ENCODE measurements around the gene ZNF584. TPM values are rescaled to one million over a fixed set of nuclear protein-coding genes. Genes with fewer than 3 reads are reported as not detected.

ZNF584 gene
- total RNA-seq, 1 donor from 2014 or later = 5.8 TPM

GRCh38 chr19:58385313-58385890 is 23.0 kb upstream of the ZNF584 start:
- DNase-seq (ENCODE audit: low spot score) (no peak), ATAC-seq (no peak)

DNA sequence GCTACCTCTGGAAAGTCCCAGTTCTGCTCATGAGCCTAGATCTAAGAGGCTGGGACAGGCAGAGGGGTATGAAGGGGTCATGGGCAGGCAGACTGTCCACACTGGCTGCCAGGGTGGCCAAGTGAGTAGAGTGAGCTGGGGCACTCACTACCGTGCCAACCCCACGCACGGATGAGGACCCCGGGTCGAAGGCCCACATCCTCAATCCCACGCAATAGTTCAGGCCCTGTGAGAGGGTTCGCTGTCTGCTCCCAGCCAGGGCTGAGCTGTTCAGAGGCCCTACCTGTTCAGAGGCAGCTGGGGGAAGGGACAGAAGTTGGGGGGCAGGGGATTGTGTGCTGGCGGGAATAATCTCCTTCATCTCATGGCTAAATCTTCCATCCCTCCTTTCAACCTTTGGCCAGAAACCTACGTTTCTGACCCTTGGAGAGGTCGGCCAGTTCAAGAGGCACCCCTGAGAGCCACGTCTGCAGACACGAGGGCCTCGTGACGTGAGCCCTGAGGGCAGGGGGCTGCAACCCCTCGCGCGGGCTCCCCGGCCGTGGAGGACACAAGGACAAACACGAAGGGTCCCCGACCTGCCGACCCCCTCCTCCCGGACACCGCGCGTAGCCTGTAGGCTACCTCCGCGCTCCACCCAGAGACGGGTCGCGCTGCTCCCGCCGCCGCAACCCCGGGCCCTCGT is 22.4 kb upstream of the ZNF584 start:
- ATAC-seq = peak; percentile 15
- DNase-seq (ENCODE audit: low spot score) = no peak

DNA sequence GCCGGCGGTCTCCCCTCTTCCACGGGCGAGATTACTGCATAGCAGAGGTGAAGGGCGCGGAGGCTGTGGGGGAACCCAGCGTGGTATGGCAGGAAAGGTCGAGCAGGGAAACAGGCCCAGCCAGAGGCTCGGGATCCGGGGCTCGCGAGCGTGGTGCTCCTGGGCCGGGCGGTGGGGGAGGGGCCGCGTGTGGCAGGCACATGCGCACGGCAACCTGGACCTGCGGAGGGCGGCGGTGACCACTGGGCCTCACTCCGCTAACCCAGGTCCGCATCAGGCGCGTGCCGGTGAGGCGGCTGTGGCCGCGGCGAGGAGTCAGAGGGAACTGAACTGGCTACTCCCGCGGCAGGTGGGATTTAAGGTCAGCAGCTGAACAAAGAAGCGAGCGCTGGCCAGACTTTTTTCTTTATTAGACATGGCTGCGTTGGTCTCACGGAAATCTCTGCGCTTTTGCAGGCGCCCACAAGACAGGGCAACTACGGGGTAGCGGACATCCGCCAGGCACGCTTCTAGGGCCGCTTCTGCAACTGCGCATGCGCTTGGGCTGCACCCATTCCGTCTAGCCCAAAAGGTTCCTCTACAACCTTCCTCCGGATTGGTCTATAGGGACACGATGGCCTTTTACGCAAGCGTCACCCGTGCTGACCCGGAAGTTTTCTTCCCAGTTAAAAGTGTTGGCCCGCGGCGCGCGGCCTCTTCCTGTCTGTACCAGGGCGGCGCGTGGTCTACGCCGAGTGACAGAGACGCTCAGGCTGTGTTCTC is 21.7 kb upstream of the ZNF584 start, which contains the start of gene RPS5:
Gene RPS5 (plus strand): TSS at position 694 of the 762 bp plus-strand sequence. CDS start 869 bp downstream, outside the sequence.
- peak; percentile 96 for DNase-seq (ENCODE audit: low spot score)
- ATAC-seq = peak; percentile 90

DNA sequence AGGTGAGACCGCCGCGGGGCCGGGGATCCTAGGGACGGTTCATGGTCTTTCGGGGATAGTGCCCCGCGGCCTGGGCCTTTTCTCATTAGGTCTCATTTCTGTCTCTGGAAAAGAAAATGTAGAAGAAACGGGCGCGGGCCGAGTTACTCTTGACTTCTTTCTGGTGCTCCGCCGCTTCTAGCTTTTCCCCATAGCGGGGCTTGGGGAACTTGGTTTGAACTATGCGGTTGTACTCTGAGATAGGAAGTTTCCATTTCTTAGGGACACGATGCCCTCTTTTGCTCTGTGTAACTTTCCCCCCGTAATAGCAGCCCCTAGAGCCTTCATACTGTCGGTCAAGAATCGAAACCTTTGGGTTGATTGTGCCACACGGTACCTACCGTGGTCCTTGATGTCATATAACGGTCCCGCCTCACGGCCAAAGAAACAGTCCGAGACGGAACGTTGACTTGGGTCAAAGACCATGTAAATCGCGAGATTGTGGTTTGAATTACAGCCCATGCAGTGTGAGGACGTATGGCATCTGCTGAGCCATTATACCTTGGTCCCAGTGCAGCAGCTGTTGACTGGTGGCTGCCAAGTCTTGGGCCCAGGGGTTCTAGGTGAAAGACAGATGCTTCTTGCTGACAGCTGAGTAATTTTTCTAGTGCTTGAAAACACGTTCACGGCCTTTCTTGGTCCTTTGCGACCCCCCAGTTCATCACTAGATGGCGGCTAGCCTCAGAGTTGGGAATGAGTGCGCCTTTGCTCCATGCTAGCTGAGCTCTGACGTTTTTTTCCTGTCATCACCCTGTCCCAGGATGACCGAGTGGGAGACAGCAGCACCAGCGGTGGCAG is 20.9 kb upstream of the ZNF584 start:
- no peak for DNase-seq (ENCODE audit: low spot score)
- ATAC-seq = no peak

DNA sequence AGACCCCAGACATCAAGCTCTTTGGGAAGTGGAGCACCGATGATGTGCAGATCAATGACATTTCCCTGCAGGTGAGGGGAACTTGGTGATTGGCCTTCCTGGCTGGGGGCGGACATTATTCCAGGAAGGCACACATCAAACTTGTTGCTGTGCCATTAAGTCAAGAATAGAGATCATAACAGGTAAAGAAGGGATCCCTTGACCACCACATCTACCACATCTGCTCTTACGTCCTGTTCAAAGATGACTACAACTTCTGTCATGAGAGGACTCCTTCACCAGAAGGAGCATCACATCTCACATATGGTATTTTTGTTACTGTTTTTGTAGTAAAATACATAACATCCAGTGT is 20.3 kb upstream of the ZNF584 start:
- ATAC-seq = no peak
- DNase-seq (ENCODE audit: low spot score) = no peak

- ATAC-seq (no peak), DNase-seq (ENCODE audit: low spot score) (no peak)
These were observed 15.3 kb upstream of the ZNF584 start for GRCh38 chr19:58392945-58393724.

GRCh38 chr19:58393725-58394033 is 14.8 kb upstream of the ZNF584 start:
- ATAC-seq (no peak), DNase-seq (ENCODE audit: low spot score) (no peak)

- peak; percentile 5 for ATAC-seq
- DNase-seq (ENCODE audit: low spot score) = no peak
These were observed 13.6 kb upstream of the ZNF584 start for GRCh38 chr19:58394821-58395219.

GRCh38 chr19:58395220-58395978 is 13.1 kb upstream of the ZNF584 start, which contains the start of gene RNF225:
RNF225 (plus strand) TSS chr19:58395656; CDS start chr19:58396090, 434 bp downstream.
- peak; percentile 54 for ATAC-seq
- DNase-seq (ENCODE audit: low spot score) = no peak

DNA sequence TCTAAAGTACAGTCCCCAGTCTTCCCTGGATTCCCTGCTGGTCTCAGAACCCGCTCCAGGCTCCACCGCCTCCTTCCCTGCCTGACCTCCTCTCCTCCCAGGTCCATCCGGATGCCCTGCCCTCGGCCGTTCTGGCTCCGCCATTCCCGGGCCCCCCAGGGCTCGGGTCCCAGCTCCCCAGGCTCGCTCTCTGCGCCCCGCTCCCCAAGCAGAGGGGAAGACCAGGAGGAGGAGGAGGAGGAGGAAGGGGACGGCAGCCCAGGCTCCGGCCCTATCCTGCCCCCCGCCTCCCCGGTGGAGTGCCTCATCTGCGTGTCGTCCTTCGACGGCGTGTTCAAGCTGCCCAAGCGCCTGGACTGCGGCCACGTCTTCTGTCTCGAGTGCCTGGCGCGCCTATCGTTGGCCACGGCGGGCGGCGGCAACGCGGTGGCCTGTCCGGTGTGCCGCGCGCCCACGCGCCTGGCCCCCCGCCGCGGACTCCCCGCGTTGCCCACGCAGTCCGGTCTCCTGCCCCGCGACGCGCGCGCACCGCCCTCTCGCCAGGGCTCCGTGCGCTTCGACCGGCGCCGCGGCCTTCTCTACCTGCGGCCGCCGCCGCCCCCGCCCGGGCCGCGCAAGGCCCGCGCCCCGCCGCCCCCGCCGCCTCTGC is 12.3 kb upstream of the ZNF584 start:
- no peak for DNase-seq (ENCODE audit: low spot score)
- peak; percentile 7 for ATAC-seq

DNA sequence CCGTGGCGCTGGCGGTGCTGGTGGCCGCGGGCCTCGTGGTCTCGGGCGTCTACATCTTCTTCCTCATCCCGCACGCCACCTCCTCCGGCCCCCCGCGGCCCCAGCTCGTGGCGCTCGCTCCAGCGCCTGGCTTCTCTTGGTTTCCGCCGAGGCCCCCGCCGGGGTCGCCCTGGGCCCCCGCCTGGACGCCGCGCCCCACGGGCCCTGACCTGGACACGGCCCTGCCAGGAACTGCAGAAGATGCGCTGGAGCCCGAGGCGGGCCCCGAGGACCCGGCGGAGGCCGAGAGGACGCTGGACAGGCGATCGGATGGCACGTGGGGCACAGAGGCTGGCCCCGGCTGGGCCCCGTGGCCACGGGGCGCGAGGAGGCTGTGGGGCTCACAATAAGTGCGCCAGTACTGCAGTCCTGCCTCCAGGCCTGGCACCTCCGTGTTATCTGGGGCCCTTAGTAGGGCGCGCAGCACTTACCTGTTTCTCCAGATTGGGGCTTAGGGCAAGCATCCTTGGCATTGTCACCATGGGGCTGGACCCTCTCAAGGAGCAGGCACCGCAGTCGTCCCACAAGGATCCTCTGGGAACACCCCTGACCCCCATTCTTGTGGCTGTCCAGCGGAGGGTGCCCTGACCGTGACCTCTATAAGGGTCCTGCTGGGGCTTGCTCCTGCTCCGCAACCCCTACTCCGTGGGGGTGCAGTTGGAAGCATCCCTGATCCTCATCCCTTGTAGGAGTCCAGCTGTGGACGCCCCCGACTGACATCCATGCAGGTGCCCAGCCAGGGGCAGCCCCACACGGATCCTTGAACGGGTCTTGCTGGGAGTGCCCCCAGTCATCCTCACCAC is 11.5 kb upstream of the ZNF584 start:
- ATAC-seq = no peak

GRCh38 chr19:58397533-58398037 is 10.9 kb upstream of the ZNF584 start:
- no peak for ATAC-seq
- DNase-seq (ENCODE audit: low spot score) = no peak

More for the DNA sequence above, 11.5 kb upstream of the ZNF584 start:
- no peak for DNase-seq (ENCODE audit: low spot score)

DNA sequence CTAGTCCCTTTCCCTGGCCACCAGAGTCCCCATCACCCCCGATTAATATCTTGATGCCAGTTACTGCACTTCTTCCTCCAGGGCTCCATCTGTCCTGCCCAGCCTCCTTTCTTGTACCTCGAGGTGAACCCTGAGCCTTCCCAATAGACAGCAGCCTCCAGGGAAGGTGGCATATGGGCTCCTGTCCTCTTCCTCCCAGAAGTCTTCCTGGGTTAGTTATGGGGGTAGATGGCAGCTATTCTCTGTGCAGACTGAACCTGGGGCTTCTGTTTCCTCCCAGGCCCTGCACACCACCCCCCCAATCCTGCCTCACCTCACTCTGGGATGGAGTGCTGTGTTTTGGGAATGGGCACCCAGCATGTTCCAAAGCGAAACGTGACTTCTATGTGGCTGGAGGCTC is 10.4 kb upstream of the ZNF584 start:
- no peak for DNase-seq (ENCODE audit: low spot score)
- ATAC-seq = no peak

DNA sequence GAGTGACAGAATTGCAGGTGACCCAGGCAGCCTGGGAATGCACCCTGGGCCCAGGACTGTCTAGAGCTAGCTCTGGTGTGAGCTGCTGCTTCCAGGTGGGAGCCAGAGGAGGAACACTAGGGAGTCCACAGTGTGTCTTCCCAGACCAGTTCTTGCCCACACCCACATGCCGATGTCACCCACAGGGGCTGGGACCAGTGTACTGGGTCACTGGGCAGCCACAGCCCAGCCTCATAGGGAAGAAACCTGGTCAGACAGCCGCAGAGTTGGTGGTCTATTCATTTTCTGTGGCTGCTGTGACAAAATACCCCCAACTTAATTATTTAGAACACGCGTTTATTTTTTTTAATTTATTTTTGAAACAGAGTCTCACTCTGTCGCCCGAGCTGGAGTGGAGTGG is 9.9 kb upstream of the ZNF584 start:
- no peak for ATAC-seq
- no peak for DNase-seq (ENCODE audit: low spot score)

DNA sequence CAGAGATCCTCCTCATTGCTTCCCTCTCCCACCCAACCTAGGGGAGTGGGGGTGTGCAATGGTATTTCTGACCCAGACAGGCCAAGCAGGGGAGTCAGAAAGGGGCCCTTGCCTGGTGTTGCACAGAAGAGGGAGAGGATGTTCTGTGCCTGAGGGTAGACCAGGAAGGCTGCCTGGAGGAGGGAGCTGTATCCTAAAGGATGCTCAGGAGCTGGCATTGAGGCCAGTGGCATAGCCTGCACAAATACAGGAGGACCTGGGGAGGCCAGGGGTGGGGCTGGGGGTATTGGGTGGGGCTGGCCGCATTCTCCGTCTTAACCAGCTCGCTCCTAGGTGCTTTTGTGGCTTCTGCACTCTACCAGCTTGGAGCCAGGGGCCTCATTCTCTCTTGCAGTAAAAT is 8.5 kb upstream of the ZNF584 start:
- DNase-seq (ENCODE audit: low spot score) = no peak

DNA sequence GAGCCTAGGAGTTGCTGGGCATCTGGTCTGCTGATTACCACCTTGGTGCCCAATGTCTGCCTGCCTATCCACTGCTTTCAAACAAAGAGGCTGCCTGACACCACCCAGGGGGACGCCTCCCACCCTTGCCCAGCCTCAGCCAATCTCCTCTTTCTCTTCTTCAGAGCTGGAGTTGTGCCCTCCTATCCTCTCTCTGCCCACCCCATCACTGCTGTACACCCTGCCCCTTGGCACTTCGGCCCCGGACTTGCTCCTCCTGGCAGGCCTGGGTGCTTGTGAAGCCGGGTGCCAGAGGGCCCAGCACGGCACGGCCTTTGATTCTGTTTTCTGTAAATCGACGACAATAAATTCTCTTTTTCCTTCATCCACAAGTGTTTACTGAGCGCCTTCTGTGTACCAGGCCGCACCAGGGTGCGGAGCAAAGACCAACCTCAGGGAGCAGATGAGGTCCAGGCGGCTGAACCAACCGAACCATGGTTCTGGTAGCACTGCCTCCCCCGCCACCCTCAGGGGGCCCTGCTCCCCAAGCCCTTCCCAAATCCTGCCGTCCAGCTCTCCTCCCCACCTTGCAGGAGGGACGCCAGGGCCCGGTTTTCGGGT is 8.0 kb upstream of the ZNF584 start:
- no peak for ATAC-seq
- no peak for DNase-seq (ENCODE audit: low spot score)

More for the DNA sequence above, 8.5 kb upstream of the ZNF584 start:
- no peak for ATAC-seq
